Posterior vena cava (tissue), 2 donors: ENCODE measurements around the gene CNTN2. TPM values are rescaled to one million over a fixed set of nuclear protein-coding genes. Genes with fewer than 3 reads are reported as not detected.

Experiments
- DNase-seq: peaks from one replicate; pipeline ENCODE4 v3.0.0-alpha.2; 2020; ENCODE audit warnings: low spot score
- intact Hi-C, 2 donors: fragments of 100-400 bp; cut with DNase I; formaldehyde crosslinking; loops; one replicate each; pipeline versions ENCODE4 v1.14.1 to v1.14.2; 2022 to 2023
- total RNA-seq, 2 donors: library from RNA; stranded (reverse); fragmentation: NEBNext Ultra II Directional; extraction: Animal tissue kit (Norgen Biotek cat#: 25700); gene quantifications; one replicate each; pipeline ENCODE4 v1.2.1, GENCODE V29; 2021
- donor health status: DM: yes; HTN: yes; CAD: no.
- donor health status: DM: yes; HTN: yes; CAD: no.

CNTN2 gene
- total RNA-seq, 2 donors from 2014 or later: 0.14 to 0.28 TPM

- DNase-seq: no peak
- intact Hi-C loops: no loop called here
Observed at GRCh38 chr1:205017001-205017400, 26.0 kb upstream of the CNTN2 start.

- DNase-seq: no peak
- intact Hi-C loops: no loop called here
Observed at GRCh38 chr1:205017766-205018165, 25.2 kb upstream of the CNTN2 start.

GRCh38 chr1:205018381-205018780, 24.6 kb upstream of the CNTN2 start:
- no peak for DNase-seq
- intact Hi-C loops: no loop called here

DNA sequence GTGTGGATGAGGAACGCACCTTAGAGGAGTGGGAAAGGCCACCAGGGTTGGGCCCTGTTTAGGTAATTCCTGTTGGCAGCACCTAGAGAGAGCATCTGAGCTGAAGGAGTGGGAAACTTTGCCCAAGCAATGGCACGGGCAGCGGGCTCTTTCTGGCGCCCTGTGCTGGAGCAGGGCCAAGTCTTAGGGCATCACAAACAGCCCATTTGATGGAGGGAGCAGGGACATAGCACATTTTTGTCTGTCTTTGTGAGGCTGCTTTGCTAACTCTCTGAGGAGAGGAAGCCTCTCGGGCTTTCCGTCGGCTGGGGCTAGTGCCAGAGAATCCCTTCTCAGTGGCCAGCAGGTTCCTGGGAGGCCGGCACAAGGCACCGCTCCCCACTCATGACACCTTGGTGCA, 22.5 kb upstream of the CNTN2 start:
- intact Hi-C loops: no loop called here
- DNase-seq: no peak

DNA sequence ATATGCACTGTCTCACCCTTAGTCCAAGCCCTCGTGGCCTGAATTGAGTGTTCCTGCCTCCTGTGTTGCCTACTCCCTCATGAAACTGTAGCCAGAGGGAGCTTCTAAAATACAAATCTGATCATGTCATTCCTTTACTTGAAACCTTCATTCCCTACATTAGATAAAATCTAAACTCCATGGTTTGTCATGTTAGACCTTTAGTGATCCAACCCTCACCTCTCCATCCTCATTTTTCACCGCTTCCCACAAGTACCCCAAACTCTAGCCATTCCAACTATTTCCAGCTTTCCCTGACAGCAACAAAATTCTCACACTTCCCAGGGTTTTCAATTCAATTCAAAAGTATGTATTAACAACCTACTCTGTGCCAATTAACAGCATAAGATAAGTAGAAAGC, 18.3 kb upstream of the CNTN2 start:
- no peak for DNase-seq
- intact Hi-C loops: no loop called here

GRCh38 chr1:205025239-205025638, 17.8 kb upstream of the CNTN2 start:
- intact Hi-C loops: no loop called here
- no peak for DNase-seq

- intact Hi-C loops: no loop called here
- no peak for DNase-seq
Observed at GRCh38 chr1:205026181-205026580, 16.8 kb upstream of the CNTN2 start.

- intact Hi-C loops: no loop called here
Observed at GRCh38 chr1:205028390-205028789, 14.6 kb upstream of the CNTN2 start.

GRCh38 chr1:205028924-205029323, 14.1 kb upstream of the CNTN2 start:
- DNase-seq: no peak
- intact Hi-C loops: no loop called here

More at GRCh38 chr1:205028390-205028789, 14.6 kb upstream of the CNTN2 start:
- no peak for DNase-seq

DNA sequence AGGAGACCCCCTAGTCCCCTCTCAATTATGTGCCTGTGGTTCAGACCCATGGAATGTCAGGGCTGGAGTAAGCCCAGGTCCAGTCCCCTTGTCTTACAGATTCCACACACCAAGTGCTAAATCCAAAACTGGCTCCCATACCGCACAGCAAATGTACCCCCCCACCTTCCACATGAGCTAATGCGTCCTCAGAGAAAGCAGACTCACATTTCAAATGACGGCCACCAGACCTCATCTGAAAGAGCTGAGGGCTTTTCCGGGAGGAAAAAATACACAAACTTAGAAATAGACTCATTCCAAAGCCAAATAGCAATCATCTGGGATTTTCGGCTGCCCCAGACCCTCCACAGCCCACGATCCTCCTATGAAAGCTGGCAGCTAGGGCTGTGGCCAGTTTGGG, 12.8 kb upstream of the CNTN2 start:
- intact Hi-C loops: no loop called here
- no peak for DNase-seq

DNA sequence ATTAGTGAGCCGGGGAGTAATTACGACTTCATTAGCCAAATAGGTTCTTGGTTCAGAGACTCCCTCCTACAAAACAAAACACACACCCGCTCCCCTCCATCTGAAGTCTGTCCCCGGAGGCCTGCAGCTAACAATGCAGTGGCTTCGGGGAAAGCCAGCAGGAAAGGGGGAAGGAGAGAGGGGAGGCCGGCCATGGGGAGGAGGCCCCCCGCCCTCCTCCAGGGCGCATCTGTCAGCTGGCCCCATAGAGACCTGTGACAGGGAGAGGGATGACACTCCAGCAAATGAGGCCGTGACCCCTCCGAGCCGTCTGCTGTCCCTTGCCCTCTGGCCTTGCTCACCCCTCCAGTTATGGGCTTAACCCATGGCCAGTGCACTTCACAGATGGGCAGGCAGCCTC, 12.1 kb upstream of the CNTN2 start:
- DNase-seq: no peak
- intact Hi-C loops: no loop called here

DNA sequence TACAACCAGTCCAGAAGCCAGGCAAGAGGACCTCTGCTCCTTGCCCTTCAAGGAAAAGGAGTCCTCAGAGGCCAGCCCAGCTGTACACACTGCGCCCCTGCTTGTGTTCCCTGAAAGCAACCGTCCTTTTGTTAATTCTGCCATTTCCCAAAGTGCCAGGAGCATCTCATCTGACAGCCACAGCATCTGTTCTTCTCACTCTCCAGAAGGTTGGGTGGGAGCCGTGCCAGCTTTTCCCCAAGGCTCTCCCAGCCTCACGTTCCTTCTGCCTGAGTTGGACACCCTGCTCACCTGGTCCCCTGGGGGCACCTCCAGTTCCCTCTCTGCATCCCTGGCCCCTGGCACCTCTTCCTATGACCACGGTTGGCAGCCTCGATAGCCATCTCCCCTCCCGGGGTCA, 10.5 kb upstream of the CNTN2 start:
- DNase-seq: no peak
- intact Hi-C loops: no loop called here

DNA sequence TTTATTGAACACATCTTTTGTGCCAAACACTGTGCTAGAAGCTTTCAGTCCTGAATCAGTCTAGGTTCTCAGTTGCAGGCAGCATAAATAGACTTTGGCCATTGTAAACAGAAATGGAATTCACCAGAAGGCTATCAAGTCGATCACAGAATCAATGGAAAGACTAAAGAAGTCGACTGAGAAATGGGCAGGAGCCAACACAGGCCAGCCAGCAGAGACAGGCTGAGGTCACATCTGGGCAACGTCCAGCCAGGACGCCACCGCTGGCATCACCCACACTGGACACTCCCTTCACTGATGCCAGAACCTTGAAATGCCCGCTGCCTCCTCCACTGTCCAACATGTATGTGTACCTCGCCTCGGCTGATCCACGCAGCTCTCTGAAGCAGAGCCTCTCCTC, 5.5 kb upstream of the CNTN2 start:
- intact Hi-C loops: no loop called here
- DNase-seq: no peak

- intact Hi-C loops: no loop called here
- DNase-seq: no peak
Observed at GRCh38 chr1:205038132-205038786, 4.8 kb upstream of the CNTN2 start.

GRCh38 chr1:205041001-205041715, 1.9 kb upstream of the CNTN2 start:
- intact Hi-C loops: no loop called here
- no peak for DNase-seq

DNA sequence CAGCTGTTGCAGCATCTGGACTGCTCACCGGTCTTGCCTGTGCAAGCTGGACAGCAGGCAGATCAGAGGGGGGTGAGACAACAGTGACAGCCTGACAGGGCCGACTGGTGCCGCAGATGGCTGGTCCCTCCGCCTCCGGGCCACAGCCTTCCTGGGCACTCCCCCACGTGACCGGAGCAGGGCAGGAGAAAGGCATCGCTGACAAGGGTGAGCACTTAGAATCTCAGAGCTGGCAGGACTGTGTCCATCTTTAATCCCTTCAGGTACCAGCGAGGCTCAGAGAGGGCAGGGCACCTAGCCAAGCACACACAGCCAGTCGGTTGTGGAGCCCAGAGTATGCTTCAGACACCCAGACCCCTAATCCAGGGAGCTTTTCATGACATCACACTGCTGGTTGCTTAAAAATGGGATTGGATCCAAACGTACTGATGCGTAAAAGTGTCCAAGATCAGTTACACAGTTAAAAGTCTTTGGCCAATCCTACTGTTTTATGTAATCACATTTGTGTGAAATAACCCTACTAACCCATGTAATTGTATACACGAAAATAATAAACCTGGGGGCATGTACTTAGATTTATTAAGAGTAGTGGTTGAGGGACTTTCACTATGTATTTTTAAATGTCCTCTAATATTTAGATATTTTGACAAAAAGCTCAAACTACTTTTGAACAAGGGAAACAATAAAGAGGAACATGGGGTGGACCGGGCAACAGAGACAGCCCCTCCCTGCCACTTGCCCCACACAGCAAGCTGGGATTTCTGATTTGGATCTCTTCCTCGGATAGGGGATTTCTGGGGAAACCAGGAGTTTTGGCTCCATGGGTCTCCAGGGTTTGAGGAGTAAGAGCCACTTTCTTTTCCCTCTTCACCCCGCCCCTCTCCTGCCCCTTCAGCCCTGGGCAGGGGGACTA, 758 bp upstream of the CNTN2 start:
- DNase-seq: no peak
- intact Hi-C loops: no loop called here

GRCh38 chr1:205043866-205044265, 854 bp downstream of the CNTN2 start:
- no peak for DNase-seq
- intact Hi-C loops: no loop called here

- intact Hi-C loops: no loop called here
- no peak for DNase-seq
Observed at GRCh38 chr1:205044741-205045140, 1.7 kb downstream of the CNTN2 start.

- intact Hi-C loops: no loop called here
- DNase-seq: no peak
Observed at GRCh38 chr1:205045146-205045545, 2.1 kb downstream of the CNTN2 start.

DNA sequence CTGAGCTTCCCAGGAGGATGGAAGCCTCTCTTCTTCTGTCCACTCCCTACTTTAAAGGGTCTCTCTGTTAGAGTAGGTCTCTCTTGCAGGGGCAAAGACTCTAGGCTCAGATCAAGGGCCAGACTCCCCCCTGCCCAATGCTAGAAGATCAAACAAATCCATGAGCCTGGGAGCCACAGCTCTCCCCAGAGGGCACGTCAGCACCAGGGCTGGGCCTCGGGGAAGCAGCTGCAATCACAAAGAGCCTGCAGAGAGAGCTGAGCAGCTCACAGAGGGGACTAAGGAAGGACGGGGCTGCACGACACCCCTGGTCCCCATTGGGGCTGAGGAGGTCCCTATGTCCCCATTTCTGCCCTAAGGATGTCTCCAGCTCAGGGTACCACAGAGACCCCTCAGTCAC, 3.9 kb downstream of the CNTN2 start:
- intact Hi-C loops: no loop called here
- DNase-seq: no peak
